Measurements from ENCODE around the gene KRT31. TPM values are rescaled to one million over a fixed set of nuclear protein-coding genes. Genes with fewer than 3 reads are reported as not detected.
"Not testable (repeated sequence)": the region's sequence is repeated elsewhere in the genome, so short reads cannot be mapped to it uniquely, and the experiment has no call there.

KRT31 gene
- total RNA-seq, 2 donors from 2014 or later = not detected

DNA sequence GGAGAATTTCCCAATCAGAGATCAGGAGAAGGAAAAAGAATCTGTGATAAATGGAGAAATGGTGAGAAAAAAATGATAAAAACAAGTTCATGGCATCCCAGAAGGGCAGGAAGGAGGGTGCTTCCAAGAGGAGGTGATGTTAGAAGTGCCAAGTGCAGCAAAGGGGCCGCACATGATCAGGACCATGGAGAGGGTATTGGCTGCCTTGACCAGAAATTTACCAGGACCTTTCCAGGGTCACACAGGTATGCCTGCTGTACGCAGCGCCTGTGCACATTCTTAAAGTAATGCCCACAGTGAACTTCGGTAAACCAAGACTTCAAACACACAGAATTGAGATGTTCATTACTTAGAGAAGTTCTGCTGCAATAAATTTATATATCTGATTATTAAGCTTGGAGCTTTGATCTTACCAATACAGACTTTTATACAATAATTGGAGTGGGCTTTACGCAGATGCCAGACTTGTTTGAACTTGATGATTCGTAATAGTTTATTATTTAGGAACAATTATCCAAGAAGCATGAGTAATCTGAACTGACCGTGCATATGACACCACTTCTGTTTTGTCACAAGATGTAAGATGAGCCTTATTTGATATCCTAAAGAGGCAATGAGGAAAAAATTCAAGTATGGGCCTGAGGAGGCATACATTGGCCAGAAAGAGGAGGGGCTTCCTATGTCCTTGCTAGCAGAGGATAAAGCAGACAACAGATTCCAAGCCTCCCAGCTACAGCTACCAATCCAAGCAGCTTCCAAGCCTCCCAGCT, 44.6 kb downstream of the KRT31 start:
- Mint-ChIP-seq H3K9me3 (no peaks in the 10 kb centered on the region), H3K4me3 (no peak overlapping the region), H3K27me3 (no peaks in the 10 kb centered on the region), H3K4me1 (peaks cover 8% of the 10 kb centered on the region), H3K27ac (no peak overlapping the region), H3K36me3 (ENCODE audit: low read depth) (no peaks in the 10 kb centered on the region)
- no peak for ATAC-seq (replicated peaks)

DNA sequence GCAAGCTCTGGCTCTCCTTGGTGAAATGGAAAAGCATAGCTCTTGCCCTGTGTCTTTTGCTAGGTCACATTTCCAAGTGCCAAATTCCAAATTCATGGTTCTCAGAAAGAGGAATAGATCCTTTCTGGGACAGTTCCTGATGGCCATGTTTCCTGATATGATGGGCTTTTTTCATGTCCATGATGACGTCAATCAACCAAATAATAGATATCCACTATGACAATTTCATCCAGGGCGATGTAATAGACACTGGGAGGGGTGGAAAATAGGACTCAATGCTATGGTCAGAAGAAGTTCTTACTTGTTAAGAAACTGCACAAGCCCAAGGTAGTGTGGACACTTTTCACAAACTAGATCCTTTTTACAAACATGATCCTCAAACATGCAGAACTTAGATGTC, 46.2 kb downstream of the KRT31 start:
- no peak overlapping the region for H3K27ac Mint-ChIP-seq
- no peak for ATAC-seq (replicated peaks)
- H3K9me3 Mint-ChIP-seq = no peaks in the 10 kb centered on the region
- H3K4me1 Mint-ChIP-seq = peaks cover 8% of the 10 kb centered on the region
- no peaks in the 10 kb centered on the region for H3K36me3 Mint-ChIP-seq (ENCODE audit: low read depth)
- no peak overlapping the region for H3K4me3 Mint-ChIP-seq
- H3K27me3 Mint-ChIP-seq = no peaks in the 10 kb centered on the region

DNA sequence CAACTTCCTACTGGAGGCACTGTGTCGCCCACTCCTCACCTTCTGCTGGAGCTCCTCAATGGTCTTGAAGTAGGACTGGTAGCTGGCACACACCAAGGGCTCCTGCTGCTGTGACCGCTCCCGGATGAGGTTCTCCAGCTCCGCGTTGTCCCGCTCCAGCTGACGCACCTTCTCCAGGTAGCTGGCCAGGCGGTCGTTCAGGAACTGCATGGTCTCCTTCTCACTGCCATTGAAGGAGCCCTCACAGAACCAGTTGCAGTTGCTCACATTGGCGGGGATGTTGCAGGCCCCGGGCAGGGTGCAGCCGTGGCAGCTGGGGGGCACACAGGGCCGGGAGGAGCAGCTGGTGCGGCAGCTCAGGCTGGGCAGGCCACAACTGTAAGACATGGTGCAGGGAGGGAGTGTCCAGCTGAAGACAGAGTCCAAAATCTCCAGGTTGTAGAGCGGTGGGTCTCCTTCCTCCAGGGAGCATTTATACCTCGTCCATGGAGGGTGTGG, 47.0 kb downstream of the KRT31 start, which contains the start of gene KRT33A:
TSS of gene KRT33A (minus strand) at position 448 of the 498 bp plus-strand sequence. CDS start at position 387, 61 bp downstream.
- H3K27ac Mint-ChIP-seq; H3K27me3 Mint-ChIP-seq; ATAC-seq (replicated peaks); H3K36me3 Mint-ChIP-seq (ENCODE audit: low read depth); H3K9me3 Mint-ChIP-seq; H3K4me3 Mint-ChIP-seq; H3K4me1 Mint-ChIP-seq: not testable (repeated sequence)

DNA sequence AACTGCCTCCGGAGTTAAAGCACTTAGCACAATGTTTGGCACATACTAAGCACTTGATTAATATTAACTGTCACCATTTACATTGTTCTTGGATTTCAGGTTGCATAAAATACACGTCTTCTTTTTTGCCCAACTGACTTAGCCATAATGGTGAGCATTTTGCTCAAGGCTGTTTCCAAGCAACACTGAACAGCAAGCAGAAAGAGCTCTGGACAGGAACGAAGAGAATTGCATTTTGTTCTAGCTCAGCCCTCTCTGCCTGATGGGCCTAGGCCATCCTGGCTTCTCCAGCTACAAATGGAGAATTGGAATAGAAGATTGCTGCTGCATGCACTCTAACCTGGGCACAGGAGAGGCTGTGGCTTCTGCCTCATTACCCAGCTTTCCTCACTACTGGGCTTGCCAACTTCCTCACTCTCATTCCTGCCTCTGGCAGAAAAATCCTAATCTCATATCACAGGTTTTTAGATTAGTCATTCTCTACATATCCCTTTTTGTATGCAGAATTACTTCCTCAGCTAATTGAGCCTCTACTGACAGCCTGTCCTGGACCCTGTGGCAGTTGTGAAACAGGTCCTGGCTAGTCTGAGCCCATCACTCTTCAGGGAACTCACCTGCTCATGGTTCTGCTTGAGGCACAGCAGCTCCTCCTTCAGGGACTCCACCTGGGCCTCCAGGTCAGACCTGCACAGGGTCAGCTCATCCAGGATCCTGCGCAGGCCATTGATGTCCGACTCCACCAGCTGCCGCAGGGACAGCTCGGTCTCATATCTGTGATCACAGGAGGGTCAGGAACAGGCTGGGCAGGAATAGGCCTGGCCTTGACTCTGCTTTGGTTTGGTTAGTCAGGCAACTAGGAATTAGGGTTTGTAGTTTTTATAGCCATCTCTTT, 49.3 kb downstream of the KRT31 start:
- Mint-ChIP-seq H3K4me3 (no peak overlapping the region), H3K27me3 (no peaks in the 10 kb centered on the region), H3K27ac (no peak overlapping the region), H3K9me3 (no peaks in the 10 kb centered on the region), H3K4me1 (peaks cover 8% of the 10 kb centered on the region), H3K36me3 (ENCODE audit: low read depth) (no peaks in the 10 kb centered on the region)
- ATAC-seq (replicated peaks) = no peak

DNA sequence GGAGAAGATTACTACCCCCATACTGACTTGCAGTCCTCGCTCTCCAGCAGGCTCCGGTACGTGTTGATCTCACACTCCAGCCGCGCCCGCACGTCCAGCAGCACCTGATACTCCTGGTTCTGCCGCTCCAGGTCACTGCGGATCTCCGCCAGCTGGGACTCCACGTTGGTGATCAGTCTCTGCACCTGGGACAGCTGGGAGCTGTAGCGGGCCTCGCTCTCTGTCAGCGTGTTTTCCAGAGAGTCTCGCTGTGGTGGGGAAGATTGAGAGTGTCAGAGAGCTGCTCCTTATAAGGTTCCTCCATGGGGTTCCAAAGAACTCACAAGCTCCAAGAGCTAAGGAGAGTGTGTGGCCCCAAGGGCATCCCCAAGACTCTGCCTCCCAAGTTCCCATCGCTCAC, 51.0 kb downstream of the KRT31 start:
- not testable (repeated sequence) for ATAC-seq (replicated peaks); H3K4me1 Mint-ChIP-seq; H3K27ac Mint-ChIP-seq; H3K9me3 Mint-ChIP-seq; H3K27me3 Mint-ChIP-seq; H3K4me3 Mint-ChIP-seq; H3K36me3 Mint-ChIP-seq (ENCODE audit: low read depth)

DNA sequence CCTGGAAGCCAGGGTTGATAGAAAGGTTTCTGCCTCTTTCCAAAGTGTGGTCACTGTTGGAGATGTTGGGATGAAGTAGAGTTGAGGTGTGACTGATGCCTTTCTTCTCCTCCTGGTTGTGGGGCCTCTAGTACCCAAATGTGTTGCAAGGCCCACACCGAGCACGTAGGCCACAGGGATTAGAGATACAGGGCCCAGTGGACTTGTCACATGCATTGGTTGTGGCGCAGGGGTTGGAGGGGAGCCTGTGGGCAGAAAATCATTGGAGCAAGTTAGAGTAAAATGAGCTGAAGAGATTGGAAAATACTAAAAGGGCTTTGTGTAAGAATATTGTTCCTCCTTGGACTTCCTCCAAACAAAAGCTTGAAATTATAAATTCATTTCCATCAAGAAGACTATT, 51.4 kb downstream of the KRT31 start:
- peaks cover 10% of the 10 kb centered on the region for H3K4me1 Mint-ChIP-seq
- H3K27ac Mint-ChIP-seq = no peak overlapping the region
- H3K36me3 Mint-ChIP-seq (ENCODE audit: low read depth) = no peaks in the 10 kb centered on the region
- H3K27me3 Mint-ChIP-seq = no peaks in the 10 kb centered on the region
- ATAC-seq (replicated peaks) = no peak
- no peak overlapping the region for H3K4me3 Mint-ChIP-seq
- H3K9me3 Mint-ChIP-seq = no peaks in the 10 kb centered on the region

Other genes with a start within 250 kb of the KRT31 start
- gene KRTAP4-5, start 247.8 kb downstream of the KRT31 start, total RNA-seq = not detected
- gene KRTAP4-4, start 236.9 kb downstream of the KRT31 start, total RNA-seq = not detected
- gene KRTAP4-3, start 229.4 kb downstream of the KRT31 start, total RNA-seq = not detected
- gene KRTAP4-2, start 219.4 kb downstream of the KRT31 start, total RNA-seq = not detected
- not detected for gene KRTAP4-1, start 212.7 kb downstream of the KRT31 start, total RNA-seq
- gene KRTAP9-1, start 207.7 kb downstream of the KRT31 start, total RNA-seq = not detected
- gene KRTAP9-2, start 171.0 kb downstream of the KRT31 start, total RNA-seq = not detected
- gene KRTAP9-3, start 165.2 kb downstream of the KRT31 start, total RNA-seq = not detected
- gene KRTAP9-8, start 159.6 kb downstream of the KRT31 start, total RNA-seq = not detected
- not detected for gene KRTAP9-4, start 147.9 kb downstream of the KRT31 start, total RNA-seq
- not detected for gene KRTAP9-9, start 142.2 kb downstream of the KRT31 start, total RNA-seq
- gene KRTAP9-6, start 132.2 kb downstream of the KRT31 start, total RNA-seq = not detected
- gene KRTAP9-7, start 121.9 kb downstream of the KRT31 start, total RNA-seq = not detected
- gene KRTAP29-1, start 94.8 kb downstream of the KRT31 start, total RNA-seq = not detected
- gene KRTAP16-1, start 88.3 kb downstream of the KRT31 start, total RNA-seq = under 1 TPM; 0.15 to 0.26 TPM
- gene KRTAP17-1, start 81.9 kb downstream of the KRT31 start, total RNA-seq = not detected
- not detected for gene KRT33A, start 46.8 kb downstream of the KRT31 start, total RNA-seq
- gene KRT33B, start 27.8 kb downstream of the KRT31 start, total RNA-seq = not detected
- gene KRT34, start 15.3 kb downstream of the KRT31 start, total RNA-seq = not detected
- gene KRT37, start 27.0 kb upstream of the KRT31 start, total RNA-seq = not detected
- gene KRT38, start 43.4 kb upstream of the KRT31 start, total RNA-seq = not detected
- not detected for gene KRT32, start 69.8 kb upstream of the KRT31 start, total RNA-seq
- gene KRT35, start 83.5 kb upstream of the KRT31 start, total RNA-seq = not detected
- gene KRT36, start 92.3 kb upstream of the KRT31 start, total RNA-seq = not detected
- gene KRT13, start 108.0 kb upstream of the KRT31 start, total RNA-seq = not detected
- not detected for gene KRT15, start 121.3 kb upstream of the KRT31 start, total RNA-seq
- gene KRT19, start 130.7 kb upstream of the KRT31 start, total RNA-seq = not detected
- not detected for gene KRT9, start 174.5 kb upstream of the KRT31 start, total RNA-seq
- gene KRT14, start 189.3 kb upstream of the KRT31 start, total RNA-seq = not detected
- gene KRT16, start 215.2 kb upstream of the KRT31 start, total RNA-seq = not detected
- gene KRT17, start 227.0 kb upstream of the KRT31 start, total RNA-seq = 1 to 10 TPM in 1 of 2 donors, under 1 TPM in 1; 0.58 to 2.5 TPM

Data from activated T-helper 17 cell treated with anti-CD3 and anti-CD28 coated beads, Interleukin-2, amount 50 U/mL, for 72 hours (primary cell).